Germinal center (tissue), 1 donor: Measurements from ENCODE around the gene MYO5A.
"Not testable (repeated sequence)": the region's sequence is repeated elsewhere in the genome, so short reads cannot be mapped to it uniquely, and the experiment has no call there.

Source experiments
- DNase-seq: peaks from one replicate; pipeline ENCODE4 v3.0.0; 2012; ENCODE audit warnings: mixed read lengths, low spot score

Gene MYO5A

GRCh38 chr15:52505151-52505550 is 23.5 kb downstream of the MYO5A start:
- DNase-seq: no peak

GRCh38 chr15:52503788-52504496 is 24.7 kb downstream of the MYO5A start:
- peak; percentile 40 for DNase-seq

GRCh38 chr15:52502608-52503007 is 26.1 kb downstream of the MYO5A start:
- no peak for DNase-seq

GRCh38 chr15:52499506-52499905 is 29.2 kb downstream of the MYO5A start:
- no peak for DNase-seq

- DNase-seq: no peak
These were observed 30.0 kb downstream of the MYO5A start for GRCh38 chr15:52498706-52499105.

- no peak for DNase-seq
These were observed 31.8 kb downstream of the MYO5A start for GRCh38 chr15:52496776-52497470.

GRCh38 chr15:52496175-52496574 is 32.5 kb downstream of the MYO5A start:
- no peak for DNase-seq

GRCh38 chr15:52495125-52495524 is 33.6 kb downstream of the MYO5A start:
- DNase-seq: no peak

GRCh38 chr15:52493968-52494367 is 34.7 kb downstream of the MYO5A start:
- no peak for DNase-seq

GRCh38 chr15:52492132-52492531 is 36.5 kb downstream of the MYO5A start:
- no peak for DNase-seq

- DNase-seq: no peak
These were observed 37.2 kb downstream of the MYO5A start for GRCh38 chr15:52491472-52491871.

GRCh38 chr15:52489430-52489829 is 39.2 kb downstream of the MYO5A start:
- DNase-seq: not testable (repeated sequence)

- DNase-seq: no peak
These were observed 39.9 kb downstream of the MYO5A start for GRCh38 chr15:52488830-52489229.

- DNase-seq: no peak
These were observed 42.4 kb downstream of the MYO5A start for GRCh38 chr15:52486003-52486996.

- no peak for DNase-seq
These were observed 43.4 kb downstream of the MYO5A start for GRCh38 chr15:52485290-52485689.

- DNase-seq: no peak
These were observed 45.0 kb downstream of the MYO5A start for GRCh38 chr15:52483707-52484106.

- DNase-seq: peak; percentile 53
These were observed 46.8 kb downstream of the MYO5A start for GRCh38 chr15:52481915-52482314.

- DNase-seq: no peak
These were observed 47.7 kb downstream of the MYO5A start for GRCh38 chr15:52480990-52481389.

- no peak for DNase-seq
These were observed 62.0 kb downstream of the MYO5A start for GRCh38 chr15:52466716-52467115.

GRCh38 chr15:52466134-52466701 is 62.5 kb downstream of the MYO5A start:
- DNase-seq: peak; percentile 88

- DNase-seq: no peak
These were observed 64.2 kb downstream of the MYO5A start for GRCh38 chr15:52464478-52464877.

- no peak for DNase-seq
These were observed 64.6 kb downstream of the MYO5A start for GRCh38 chr15:52464040-52464439.
